ENCODE results near the gene SEC24D.

The SEC24D gene

GRCh38 chr4:118745357-118745756, 90.6 kb downstream of the SEC24D start:
- DNase-seq, result no peak

- no peak for DNase-seq
These were observed 92.1 kb downstream of the SEC24D start for GRCh38 chr4:118743867-118744266.

- DNase-seq, result no peak
These were observed 93.9 kb downstream of the SEC24D start for GRCh38 chr4:118742050-118742449.

GRCh38 chr4:118741301-118741855, 94.5 kb downstream of the SEC24D start:
- DNase-seq, result no peak

- no peak for DNase-seq
These were observed 95.1 kb downstream of the SEC24D start for GRCh38 chr4:118740869-118741268.

- DNase-seq, result no peak
These were observed 96.8 kb downstream of the SEC24D start for GRCh38 chr4:118739022-118739713.

GRCh38 chr4:118738090-118738489, 97.8 kb downstream of the SEC24D start:
- DNase-seq, result no peak

- DNase-seq, result no peak
These were observed 99.0 kb downstream of the SEC24D start for GRCh38 chr4:118736900-118737299.

- DNase-seq, result no peak
These were observed 101.3 kb downstream of the SEC24D start for GRCh38 chr4:118734491-118735205.

GRCh38 chr4:118732591-118733330, 103.2 kb downstream of the SEC24D start:
- no peak for DNase-seq

- DNase-seq, result no peak
These were observed 105.2 kb downstream of the SEC24D start for GRCh38 chr4:118730683-118731082.

GRCh38 chr4:118729287-118730286, 106.3 kb downstream of the SEC24D start:
- DNase-seq, result no peak

- no peak for DNase-seq
These were observed 108.6 kb downstream of the SEC24D start for GRCh38 chr4:118727360-118727759.

- no peak for DNase-seq
These were observed 112.6 kb downstream of the SEC24D start for GRCh38 chr4:118723369-118723768.

GRCh38 chr4:118721752-118722151, 114.2 kb downstream of the SEC24D start:
- DNase-seq, result no peak

- DNase-seq, result no peak
These were observed 117.3 kb downstream of the SEC24D start for GRCh38 chr4:118718511-118719170.

GRCh38 chr4:118716304-118716703, 119.6 kb downstream of the SEC24D start:
- DNase-seq, result no peak

GRCh38 chr4:118714682-118715081, 121.2 kb downstream of the SEC24D start:
- DNase-seq, result no peak

GRCh38 chr4:118712872-118713271, 123.1 kb downstream of the SEC24D start:
- DNase-seq, result no peak

GRCh38 chr4:118711052-118711451, 124.9 kb downstream of the SEC24D start:
- DNase-seq, result no peak

GRCh38 chr4:118703118-118703517, 132.8 kb downstream of the SEC24D start:
- DNase-seq, result no peak
